Hypothalamus (tissue), 51 donors: ENCODE data around the gene ZNF444.
"Not testable (repeated sequence)": the region's sequence is repeated elsewhere in the genome, so short reads cannot be mapped to it uniquely, and the experiment has no call there.

Experiments used
- DNase-seq, 51 donors: peaks; one replicate each; lab custom pipeline; 2025; lab: John Stamatoyannopoulos, UW

The ZNF444 gene

DNA sequence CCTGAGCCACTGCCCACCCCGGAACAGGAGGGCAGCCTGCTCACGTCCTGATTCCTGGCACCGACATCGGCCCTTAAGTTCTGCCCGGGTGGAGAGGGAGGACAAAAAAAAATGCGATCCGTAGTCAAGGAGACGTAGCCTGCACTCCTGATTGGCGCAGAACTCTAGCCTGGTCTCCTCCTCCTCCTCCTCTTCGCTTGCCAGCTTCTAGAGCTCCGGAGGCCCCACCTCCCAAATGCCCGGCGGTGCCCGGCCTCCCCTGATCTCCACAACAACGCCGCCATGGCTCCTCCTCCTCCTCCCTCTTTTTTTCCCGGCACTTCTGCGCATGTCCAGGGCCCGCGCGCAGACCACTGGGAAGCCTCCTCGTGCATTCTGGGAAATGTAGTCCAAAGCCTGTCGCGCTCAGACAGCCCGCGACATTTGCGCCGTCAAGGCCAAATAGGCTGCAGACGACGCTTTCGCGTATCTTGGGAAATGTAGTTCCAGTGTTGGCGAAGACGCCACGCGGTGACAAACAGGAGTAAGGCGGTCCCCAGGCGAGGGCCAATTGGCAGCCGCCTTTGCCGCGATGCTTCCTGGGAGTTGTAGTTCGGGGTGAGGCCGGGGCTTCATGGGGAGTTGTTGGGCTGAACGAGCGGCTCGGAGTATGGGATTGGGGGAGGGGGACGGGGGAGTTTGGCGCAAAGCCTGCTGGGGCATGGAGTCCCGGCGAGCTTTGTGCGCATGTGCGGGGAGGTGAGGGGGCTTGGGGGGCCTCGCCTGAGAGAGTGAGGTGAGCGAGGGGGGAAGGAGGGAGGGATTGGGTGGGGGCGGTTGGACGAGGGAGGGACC lies at the start of gene ZNF444:
Gene ZNF444 (plus strand): TSS at position 705 of the 834 bp plus-strand sequence. CDS start 5,625 bp downstream, outside the sequence.
- peak; percentile 91 to 100 (median 99) for DNase-seq

DNA sequence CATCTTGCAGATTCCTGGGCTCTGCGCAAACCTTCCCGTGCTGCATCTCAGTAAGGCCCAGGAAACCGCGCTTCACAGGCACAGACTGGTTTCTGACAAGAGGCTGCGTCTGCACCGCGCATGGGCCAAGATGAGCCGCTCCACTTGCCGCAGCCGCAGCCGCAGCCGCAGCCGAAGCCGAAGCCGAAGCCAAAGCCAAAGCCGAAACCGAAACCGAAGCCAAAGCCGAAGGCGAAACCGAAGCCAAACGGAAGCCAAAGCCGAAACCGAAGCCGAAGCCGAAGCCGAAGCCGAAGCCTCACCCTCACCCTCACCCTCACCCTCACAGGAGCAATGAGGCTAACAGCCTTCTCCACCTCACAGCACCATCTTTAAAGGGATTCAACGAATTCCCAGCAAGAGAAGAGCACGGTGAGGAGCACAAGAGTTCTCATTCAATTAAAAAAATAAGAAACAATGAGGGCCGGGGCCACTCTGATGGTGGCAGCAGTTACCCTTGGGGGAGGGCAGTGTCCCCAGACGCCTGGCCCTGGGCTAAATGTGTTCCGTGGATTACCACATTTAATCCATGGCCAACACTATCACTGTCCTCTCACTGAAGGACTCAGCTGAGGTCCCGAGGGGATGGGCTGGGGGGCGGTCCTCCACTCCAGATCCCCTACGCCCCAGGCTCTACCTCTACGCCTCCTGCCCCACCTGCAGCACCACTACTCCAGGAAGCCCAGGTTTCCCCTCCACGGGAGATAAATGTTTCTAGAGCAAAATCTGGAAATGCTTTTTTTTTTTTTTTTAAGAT lies 49.1 kb upstream of the ZNF444 start:
- DNase-seq, result no peak

GRCh38 chr19:56092685-56093631 lies 48.1 kb upstream of the ZNF444 start:
- DNase-seq, result no peak

GRCh38 chr19:56094449-56094848 lies 46.6 kb upstream of the ZNF444 start:
- no peak for DNase-seq

DNA sequence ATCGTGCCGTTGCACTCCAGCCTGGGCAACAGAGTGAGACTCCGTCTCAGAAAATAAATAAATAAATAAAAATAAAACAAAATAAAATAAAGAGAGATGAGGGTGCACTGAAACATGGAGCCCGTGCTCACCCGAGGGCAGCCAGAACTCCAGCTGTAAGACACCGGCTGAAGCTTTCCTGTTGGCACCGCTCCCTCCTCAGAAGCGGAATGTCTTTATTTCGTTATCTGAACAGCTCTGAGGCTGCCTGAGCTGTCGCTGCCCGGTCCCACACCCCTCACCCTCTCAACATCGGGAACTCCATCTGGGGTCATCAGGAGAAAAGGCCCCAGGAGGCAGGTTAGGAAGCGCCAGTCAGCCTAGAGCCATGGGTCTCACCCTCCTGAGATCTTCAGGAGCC lies 44.4 kb upstream of the ZNF444 start:
- no peak for DNase-seq

DNA sequence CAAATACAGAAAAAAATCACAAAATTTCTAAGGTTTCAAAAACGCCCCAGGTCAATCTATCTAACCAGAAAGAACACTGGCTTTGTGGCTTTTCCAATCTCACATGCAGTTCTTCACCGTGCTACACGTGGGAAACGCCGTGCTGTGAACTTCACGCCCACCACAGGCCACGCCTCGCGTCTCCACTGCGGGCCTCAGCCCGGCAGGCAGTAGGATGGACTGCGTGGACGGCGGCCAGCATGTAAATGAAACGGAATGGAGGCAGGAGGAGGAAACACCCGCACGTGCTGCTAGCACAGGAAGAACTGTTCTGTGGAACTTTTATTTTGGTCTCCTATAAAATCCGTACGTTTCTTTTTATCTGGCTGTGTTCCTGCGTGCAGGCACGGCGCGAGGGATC lies 43.8 kb upstream of the ZNF444 start:
- DNase-seq, result no peak

GRCh38 chr19:56097776-56098175 lies 43.3 kb upstream of the ZNF444 start:
- no peak for DNase-seq

- not testable (repeated sequence) for DNase-seq
These were observed 42.9 kb upstream of the ZNF444 start for GRCh38 chr19:56098237-56098636.

GRCh38 chr19:56098731-56099568 lies 42.1 kb upstream of the ZNF444 start:
- no peak for DNase-seq

- no peak for DNase-seq
These were observed 41.2 kb upstream of the ZNF444 start for GRCh38 chr19:56099638-56100539.

DNA sequence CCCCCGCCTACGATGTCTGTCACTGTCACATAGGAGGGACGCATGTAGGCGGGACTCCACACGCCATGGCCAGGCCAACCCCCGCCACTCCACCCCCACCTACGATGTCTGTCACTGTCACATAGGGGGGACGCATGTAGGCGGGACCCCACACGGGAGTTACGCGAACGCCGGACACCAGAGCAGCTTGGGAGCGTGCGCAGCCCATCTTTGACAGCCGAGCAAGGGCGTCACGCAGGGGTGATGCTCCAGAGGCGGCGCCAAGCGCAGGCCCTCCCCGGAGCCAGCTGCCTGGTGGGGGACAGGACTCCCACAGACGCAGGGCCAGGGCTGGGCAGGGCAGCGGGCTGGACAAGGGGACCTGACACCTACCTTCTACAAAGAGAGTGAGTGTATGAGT lies 40.0 kb upstream of the ZNF444 start:
- DNase-seq, result no peak

DNA sequence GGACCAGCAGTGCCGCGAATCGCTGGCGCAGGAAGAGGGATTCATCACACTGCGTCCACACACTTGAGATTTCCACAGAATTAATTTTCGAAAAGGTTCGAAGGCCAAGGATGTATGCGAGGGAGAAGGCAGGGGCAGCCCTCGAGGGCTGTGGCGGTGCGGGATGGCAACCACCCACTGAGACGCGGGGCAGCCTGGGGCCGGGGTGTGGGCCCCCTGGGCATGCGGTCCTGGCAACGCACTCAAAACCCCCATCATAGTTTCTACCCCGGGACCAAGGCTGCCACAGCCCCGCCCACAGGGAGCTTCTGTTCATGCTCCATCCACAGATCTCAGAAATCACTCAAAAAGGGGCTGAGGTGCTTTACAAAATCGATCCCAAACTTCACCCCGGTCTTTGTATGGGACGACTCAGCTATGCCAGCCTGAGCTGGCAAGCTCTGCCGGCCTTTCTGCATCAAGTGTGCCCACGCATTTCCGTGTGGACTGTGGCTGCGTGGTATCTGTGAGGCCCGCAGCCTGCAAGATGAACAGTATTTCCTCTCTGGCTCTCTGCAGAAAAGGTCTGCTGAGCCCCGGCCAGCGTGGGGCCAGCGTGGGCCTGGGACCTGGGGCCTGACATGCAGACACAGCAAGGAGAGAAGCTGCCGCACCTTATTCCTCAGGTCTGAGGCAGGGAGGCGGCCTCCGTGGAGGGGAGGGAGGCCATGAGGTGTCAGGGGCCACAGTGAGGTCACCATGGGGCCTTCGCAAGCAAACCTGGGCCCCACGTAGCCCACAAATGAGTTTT lies 39.1 kb upstream of the ZNF444 start:
- no peak for DNase-seq

GRCh38 chr19:56103027-56103614 lies 38.0 kb upstream of the ZNF444 start:
- no peak for DNase-seq

- DNase-seq, result no peak
These were observed 36.7 kb upstream of the ZNF444 start for GRCh38 chr19:56104423-56104822.

- peak in 34 of 51 donors; percentile 12 to 77 (median 50) for DNase-seq
These were observed 35.9 kb upstream of the ZNF444 start for GRCh38 chr19:56105090-56105701.

- DNase-seq, result not testable (repeated sequence)
These were observed 35.2 kb upstream of the ZNF444 start for GRCh38 chr19:56105831-56106396.
